Thoracic aorta (tissue), 2 donors: ENCODE results near the gene EXOSC9. TPM values are rescaled to one million over a fixed set of nuclear protein-coding genes. Genes with fewer than 3 reads are reported as not detected.

Experiments used
- ATAC-seq: fragments of 150-250 bp; one replicate; pipeline ENCODE4 v1.8.0; 2017; ENCODE audit warnings: low read depth; ENCODE audit not compliant: insufficient number of reproducible peaks, low FRiP score
- DNase-seq: peaks from one replicate; pipeline ENCODE4 v3.0.0-alpha.2; 2020; ENCODE audit warnings: low spot score
- H3K27ac ChIP-seq, 2 donors: fragments of 200-600 bp; sonication (generic); 1 replicate in 1 of 2; 2 replicates in 1 of 2; pipeline ENCODE4 v1.5.1; 2016; ENCODE audit warnings: mild to moderate bottlenecking in 2 of 2, moderate library complexity in 2 of 2
- H3K27me3 ChIP-seq: fragments of 200-600 bp; sonication (generic); replicated peaks from 2 replicates; pipeline ENCODE4 v1.6.0; 2016; ENCODE audit warnings: mild to moderate bottlenecking; ENCODE audit not compliant: insufficient read depth
- H3K36me3 ChIP-seq: fragments of 200-600 bp; sonication (generic); one replicate; pipeline ENCODE4 v1.5.1; 2016
- H3K4me1 ChIP-seq, 2 donors: fragments of 200-600 bp; sonication (generic); 1 replicate in 1 of 2; 2 replicates in 1 of 2; pipeline versions ENCODE4 v1.5.1 to v1.6.0; 2016; ENCODE audit warnings: low read depth in 2 of 2, mild to moderate bottlenecking in 1 of 2; ENCODE audit not compliant: control insufficient read depth in 1 of 2
- H3K4me3 ChIP-seq: fragments of 200-600 bp; sonication (generic); 2 replicates; pipeline ENCODE4 v1.5.1; 2016; ENCODE audit warnings: mild to moderate bottlenecking
- H3K9me3 ChIP-seq: fragments of 200-600 bp; sonication (generic); 2 replicates; pipeline ENCODE4 v1.5.1; 2016
- CTCF ChIP-seq: fragments of 200-600 bp; sonication (generic); IDR thresholded peaks from one replicate; pipeline ENCODE4 v1.5.1; 2019; ENCODE audit warnings: antibody characterized with exemption
- total RNA-seq, 2 donors: library from RNA; depleted of rRNA; stranded (reverse); fragments of >200 nt; gene quantifications; one replicate each; pipeline versions ENCODE4 v1.1.0 to v1.2.3, GENCODE V29; 2016

EXOSC9 gene
- total RNA-seq, 2 donors from 2014 or later: 25.3 to 27.8 TPM

DNA sequence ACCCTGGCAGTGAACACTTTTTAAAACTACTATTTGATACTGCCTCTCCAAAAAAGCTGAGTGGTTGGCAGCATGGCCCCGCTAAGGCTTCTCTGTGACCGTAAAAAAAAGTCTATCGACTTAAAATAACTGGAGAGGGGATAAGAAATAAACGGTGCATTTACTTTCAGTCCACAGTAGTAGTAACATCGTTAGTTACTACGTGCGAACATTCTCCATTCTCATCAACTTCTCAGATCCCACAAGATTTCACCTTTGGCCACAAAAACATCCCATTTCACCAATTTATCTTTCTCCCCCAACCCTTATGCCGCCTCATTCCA is 524 bp upstream of the EXOSC9 start:
- Histone ChIP-seq H3K27me3 (no peaks in the 10 kb centered on the region), H3K4me3 (peak overlapping the region; percentile 85), H3K27ac (peak overlapping the region; percentile 89 to 91), H3K4me1 (peaks cover 3 to 8% of the 10 kb centered on the region in 2 donors), H3K9me3 (no peaks in the 10 kb centered on the region), H3K36me3 (peaks cover 4% of the 10 kb centered on the region)
- no peak for DNase-seq
- no peak for ATAC-seq
- TF ChIP-seq CTCF: no peak

DNA sequence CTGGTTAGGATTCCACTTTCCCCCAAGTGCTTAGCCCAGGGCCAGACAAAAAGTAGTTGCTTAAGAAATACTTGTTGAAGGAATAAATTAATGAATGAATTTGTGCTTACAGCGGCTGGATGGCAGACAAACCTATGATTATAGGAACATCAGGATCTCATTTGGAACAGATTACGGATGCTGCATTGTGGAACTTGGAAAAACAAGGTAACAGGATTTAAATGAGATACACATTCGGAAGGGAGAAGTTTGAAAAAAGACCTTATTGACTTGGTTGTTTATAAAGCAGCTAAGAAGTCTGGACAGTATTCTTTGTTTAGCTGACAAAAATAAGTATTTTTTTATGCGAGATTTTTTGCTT is 572 bp downstream of the EXOSC9 start:
- ATAC-seq (no peak), DNase-seq (no peak)
- H3K4me3 ChIP-seq: peak overlapping the region; percentile 85
- no peak for TF ChIP-seq CTCF
- H3K27ac ChIP-seq: peak overlapping the region; percentile 89 to 91
- peaks cover 4% of the 10 kb centered on the region for H3K36me3 ChIP-seq
- H3K4me1 ChIP-seq: peaks cover 3 to 8% of the 10 kb centered on the region in 2 donors
- no peaks in the 10 kb centered on the region for H3K27me3 ChIP-seq
- no peaks in the 10 kb centered on the region for H3K9me3 ChIP-seq

GRCh38 chr4:121806411-121806810 is 5.3 kb downstream of the EXOSC9 start:
- no peak overlapping the region for H3K4me3 ChIP-seq
- TF ChIP-seq CTCF: no peak
- H3K27me3 ChIP-seq: no peaks in the 10 kb centered on the region
- no peak for ATAC-seq
- no peaks in the 10 kb centered on the region for H3K9me3 ChIP-seq
- H3K36me3 ChIP-seq: peaks cover 33% of the 10 kb centered on the region
- peaks cover 3 to 8% of the 10 kb centered on the region in 2 donors for H3K4me1 ChIP-seq
- DNase-seq: no peak
- no peak overlapping the region for H3K27ac ChIP-seq

DNA sequence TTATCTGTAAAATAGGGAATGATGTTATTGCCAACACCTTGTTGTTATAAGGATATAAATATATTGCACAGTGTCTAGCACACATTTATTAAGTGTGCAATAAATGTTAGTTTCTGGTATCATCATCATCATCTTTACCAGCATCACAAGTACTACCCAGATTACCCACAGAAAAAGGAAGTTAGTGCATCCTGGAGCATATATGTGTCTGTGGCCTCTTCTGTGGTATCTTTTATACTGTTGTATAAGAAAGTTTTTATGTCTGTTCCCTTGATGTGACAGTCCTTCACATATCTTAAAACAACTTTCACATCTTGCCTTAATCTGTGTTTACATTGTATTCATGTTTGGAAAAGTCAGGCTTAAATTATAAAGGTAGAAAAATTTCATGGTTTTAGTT is 10.0 kb downstream of the EXOSC9 start:
- no peak overlapping the region for H3K27ac ChIP-seq
- no peaks in the 10 kb centered on the region for H3K4me1 ChIP-seq
- TF ChIP-seq CTCF: no peak
- ATAC-seq (no peak), DNase-seq (no peak)
- peaks cover 47% of the 10 kb centered on the region for H3K36me3 ChIP-seq
- no peaks in the 10 kb centered on the region for H3K27me3 ChIP-seq
- no peaks in the 10 kb centered on the region for H3K9me3 ChIP-seq
- no peak overlapping the region for H3K4me3 ChIP-seq

DNA sequence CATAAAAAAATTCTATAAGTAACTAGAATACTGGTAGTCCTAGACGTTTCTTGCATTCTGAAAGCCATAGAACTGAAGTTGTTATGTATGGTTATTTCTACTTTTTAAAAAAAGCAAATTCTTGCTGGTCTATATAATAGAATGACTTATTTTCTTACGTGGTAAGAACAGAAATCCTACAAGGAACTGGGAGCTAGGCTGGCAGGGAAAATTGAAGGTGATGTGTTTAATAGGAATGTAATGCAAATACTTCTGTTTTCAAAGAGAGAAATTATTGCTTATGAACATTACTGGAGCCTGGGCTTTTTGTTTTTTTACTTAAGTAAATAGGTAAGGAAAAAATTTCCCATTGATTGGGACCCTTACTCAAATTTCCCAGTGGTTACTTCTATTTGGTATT is 13.6 kb downstream of the EXOSC9 start:
- DNase-seq: no peak
- Histone ChIP-seq H3K9me3 (no peaks in the 10 kb centered on the region), H3K36me3 (peaks cover 36% of the 10 kb centered on the region), H3K4me3 (no peak overlapping the region), H3K27me3 (no peaks in the 10 kb centered on the region), H3K4me1 (no peaks in the 10 kb centered on the region), H3K27ac (no peak overlapping the region)
- no peak for ATAC-seq
- no peak for TF ChIP-seq CTCF
